Left ventricle myocardium inferior (tissue), 1 donor: ENCODE measurements around the gene SCMH1. TPM values are rescaled to one million over a fixed set of nuclear protein-coding genes. Genes with fewer than 3 reads are reported as not detected.

ENCODE experiments used
- DNase-seq: peaks from one replicate; pipeline ENCODE4 v3.0.0-alpha.2; 2020
- H3K27ac ChIP-seq: fragments of 200-600 bp; replicated peaks from 2 replicates; pipeline ENCODE4 v1.8.0; 2021
- H3K27me3 ChIP-seq: fragments of 200-600 bp; 2 replicates; pipeline ENCODE4 v1.8.0; 2021; ENCODE audit warnings: low read depth
- H3K36me3 ChIP-seq: fragments of 200-600 bp; 2 replicates; pipeline ENCODE4 v1.8.0; 2021
- H3K4me1 ChIP-seq: fragments of 200-600 bp; 2 replicates; pipeline ENCODE4 v1.8.0; 2021
- H3K4me3 ChIP-seq: fragments of 200-600 bp; 2 replicates; pipeline ENCODE4 v1.8.0; 2021; ENCODE audit warnings: mild to moderate bottlenecking, moderate library complexity
- H3K9me3 ChIP-seq: fragments of 200-600 bp; replicated peaks from 2 replicates; pipeline ENCODE4 v1.8.0; 2021
- CTCF ChIP-seq: fragments of 200-600 bp; IDR thresholded peaks from 2 replicates; pipeline ENCODE4 v1.8.0; 2021; ENCODE audit warnings: antibody characterized with exemption, mild to moderate bottlenecking, borderline replicate concordance
- intact Hi-C: fragments of 100-400 bp; cut with micrococcal nuclease; formaldehyde crosslinking; loops from one replicate; pipeline ENCODE4 v1.11.0; 2022
- total RNA-seq: library from RNA; stranded (reverse); fragmentation: NEBNext Ultra II Directional; extraction: Animal tissue kit (Norgen Biotek cat#: 25700); gene quantifications from one replicate; pipeline ENCODE4 v1.2.1, GENCODE V29; 2021
- donor health status: DM: no; HTN: yes; CAD: no; lungs with severe emphysema.

SCMH1 gene
- total RNA-seq, 1 donor from 2014 or later, result 48.1 TPM

- no peak for DNase-seq
- no peak for TF ChIP-seq CTCF
- no peak overlapping the region for H3K27ac ChIP-seq
- H3K27me3 ChIP-seq, result no peaks in the 10 kb centered on the region
- peaks cover 19% of the 10 kb centered on the region for H3K36me3 ChIP-seq
- H3K4me1 ChIP-seq, result peaks cover 36% of the 10 kb centered on the region
- H3K4me3 ChIP-seq, result no peak overlapping the region
- intact Hi-C loops, result no loop called here
- no peaks in the 10 kb centered on the region for H3K9me3 ChIP-seq
Measured at GRCh38 chr1:41015897-41016470, 226.1 kb downstream of the SCMH1 start.

- intact Hi-C loops, result no loop called here
- Histone ChIP-seq H3K27me3 (no peaks in the 10 kb centered on the region), H3K4me3 (no peak overlapping the region), H3K4me1 (peaks cover 33% of the 10 kb centered on the region), H3K36me3 (peaks cover 24% of the 10 kb centered on the region), H3K27ac (no peak overlapping the region), H3K9me3 (no peaks in the 10 kb centered on the region)
- DNase-seq, result no peak
- TF ChIP-seq CTCF, result no peak
Measured at GRCh38 chr1:41015281-41015896, 226.7 kb downstream of the SCMH1 start.

DNA sequence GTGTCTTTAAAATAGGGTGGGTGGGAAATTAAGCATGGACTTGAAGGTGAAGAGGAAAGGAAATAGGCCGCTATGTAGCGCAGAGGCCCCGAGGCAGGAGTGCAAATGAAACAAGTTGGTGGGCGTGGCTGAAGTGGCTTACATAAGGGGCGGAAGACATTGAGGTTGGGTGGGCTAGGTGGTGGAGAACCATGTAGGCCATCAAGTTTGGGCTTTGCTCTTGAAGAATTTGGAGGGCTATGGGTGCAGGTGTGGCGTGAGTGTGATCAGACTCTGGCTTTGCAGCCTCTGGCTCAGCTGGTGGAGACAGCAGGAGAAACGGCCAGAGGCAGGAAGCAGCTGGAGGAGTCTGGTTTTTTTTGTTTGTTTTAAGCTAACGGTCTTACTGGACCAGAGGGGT is 227.2 kb downstream of the SCMH1 start:
- Histone ChIP-seq H3K4me3 (no peak overlapping the region), H3K27ac (no peak overlapping the region), H3K27me3 (no peaks in the 10 kb centered on the region), H3K36me3 (peaks cover 29% of the 10 kb centered on the region), H3K4me1 (peaks cover 33% of the 10 kb centered on the region), H3K9me3 (no peaks in the 10 kb centered on the region)
- intact Hi-C loops, result no loop called here
- no peak for TF ChIP-seq CTCF
- DNase-seq, result no peak

- Histone ChIP-seq H3K27me3 (no peaks in the 10 kb centered on the region), H3K4me3 (peak overlapping the region; percentile 2), H3K36me3 (peaks cover 40% of the 10 kb centered on the region), H3K27ac (peak overlapping the region; percentile 72), H3K9me3 (no peaks in the 10 kb centered on the region), H3K4me1 (peaks cover 33% of the 10 kb centered on the region)
- intact Hi-C loops, result no loop called here
- no peak for DNase-seq
- no peak for TF ChIP-seq CTCF
Measured at GRCh38 chr1:41013796-41014195, 228.3 kb downstream of the SCMH1 start.

GRCh38 chr1:41013024-41013423 is 229.1 kb downstream of the SCMH1 start:
- H3K27ac ChIP-seq, result peak overlapping the region; percentile 72
- DNase-seq, result no peak
- H3K27me3 ChIP-seq, result no peaks in the 10 kb centered on the region
- peaks cover 33% of the 10 kb centered on the region for H3K4me1 ChIP-seq
- no peak for TF ChIP-seq CTCF
- H3K4me3 ChIP-seq, result no peak overlapping the region
- H3K36me3 ChIP-seq, result peaks cover 48% of the 10 kb centered on the region
- intact Hi-C loops, result no loop called here
- H3K9me3 ChIP-seq, result no peaks in the 10 kb centered on the region
